Endothelial cell of umbilical vein (primary cell): Measurements from ENCODE around the gene PCMT1. TPM values are rescaled to one million over a fixed set of nuclear protein-coding genes. Genes with fewer than 3 reads are reported as not detected.

Experiments used
- Bru-seq: library from RNA; stranded (reverse); fragments of 400-500 nt; gene quantifications from one replicate; lab custom pipeline; 2021; lab: Mats Ljungman, UMichigan
- BruChase-seq, 2 experiments: library from RNA; stranded (reverse); fragments of 400-500 nt; gene quantifications; one replicate each; lab custom pipeline; 2021; lab: Mats Ljungman, UMichigan
- BruUV-seq: library from RNA; stranded (reverse); fragments of 400-500 nt; replicated peaks from 2 replicates; lab custom pipeline; 2021; lab: Mats Ljungman, UMichigan
- CTCF ChIA-PET: fragments of 300-600, 350-600 bp; sonication (Branson Sonifier 250); formaldehyde crosslinking; loops from one replicate; lab custom pipeline; 2021; ENCODE audit warnings: antibody characterized with exemption, inconsistent platforms; lab: Charles Lee
- POLR2A ChIA-PET: fragments of 300-600, 350-600 bp; sonication (Branson Sonifier 250); formaldehyde crosslinking; loops from one replicate; lab custom pipeline; 2021; ENCODE audit warnings: antibody characterized with exemption, inconsistent platforms; lab: Charles Lee
- DNase-seq: peaks from one replicate; pipeline ENCODE4 v3.0.0-alpha.2; 2011; ENCODE audit warnings: low read depth, low spot score
- FAIRE-seq: peaks from 2 replicates; lab custom pipeline; 2011; peaks lifted over from hg19 to GRCh38; lab: Jason Lieb, UNC
- H2AFZ ChIP-seq: 2 replicates; pipeline ENCODE4 v1.6.0; 2012; ENCODE audit warnings: low read depth, low read length, control low read depth, inconsistent platforms
- H3K27ac ChIP-seq: 2 replicates; pipeline ENCODE4 v1.5.1; 2011; ENCODE audit warnings: low read depth, mild to moderate bottlenecking, control low read depth, low read length, moderate library complexity; ENCODE audit not compliant: insufficient read depth
- H3K27me3 ChIP-seq, 2 experiments: 2 replicates each; pipeline versions ENCODE4 v1.6.0 to v1.6.1; 2011; ENCODE audit warnings: low read length in 2 of 2, mixed read lengths in 1 of 2; ENCODE audit not compliant: control insufficient read depth in 2 of 2, insufficient read depth in 2 of 2
- H3K36me3 ChIP-seq, 2 experiments: 2 replicates in 1 of 2; 3 replicates in 1 of 2; pipeline ENCODE4 v1.5.1; 2011; ENCODE audit warnings: low read length in 2 of 2, mild to moderate bottlenecking in 1 of 2, moderate library complexity in 1 of 2; ENCODE audit not compliant: control insufficient read depth in 2 of 2, insufficient read depth in 2 of 2; ENCODE audit errors: extremely low read depth in 1 of 2
- H3K4me1 ChIP-seq: 3 replicates; pipeline ENCODE4 v1.5.1; 2011; ENCODE audit warnings: mild to moderate bottlenecking, low read length; ENCODE audit not compliant: control insufficient read depth, insufficient read depth; ENCODE audit errors: extremely low read depth
- H3K4me2 ChIP-seq: 2 replicates; pipeline ENCODE4 v1.6.1; 2011; ENCODE audit warnings: low read length, control low read depth, mixed read lengths; ENCODE audit not compliant: insufficient read depth
- H3K4me3 ChIP-seq, 3 experiments: fragments of 200-600 bp in 1 of 3; sonication (generic), shearing (Covaris generic) in 1 of 3; replicated peaks in 1 of 3; 2 replicates each; pipeline ENCODE4 v1.5.1; 2011 to 2016; ENCODE audit warnings: control low read depth in 3 of 3, low read length in 3 of 3, mild to moderate bottlenecking in 2 of 3, inconsistent platforms in 1 of 3, low read depth in 1 of 3, moderate library complexity in 1 of 3; ENCODE audit not compliant: insufficient read depth in 1 of 3
- H3K79me2 ChIP-seq: 2 replicates; pipeline ENCODE4 v1.6.0; 2012; ENCODE audit warnings: low read length, inconsistent platforms; ENCODE audit not compliant: control insufficient read depth, insufficient read depth
- H3K9ac ChIP-seq: replicated peaks from 2 replicates; pipeline ENCODE3; 2011; ENCODE audit warnings: low read length, control low read depth; ENCODE audit not compliant: insufficient read depth; ENCODE audit errors: extremely low read depth
- H3K9me1 ChIP-seq: replicated peaks from 3 replicates; pipeline ENCODE4 v1.6.0; 2011; ENCODE audit warnings: mild to moderate bottlenecking, low read length; ENCODE audit not compliant: control insufficient read depth, insufficient read depth; ENCODE audit errors: extremely low read depth
- H3K9me3 ChIP-seq: replicated peaks from 2 replicates; pipeline ENCODE4 v1.5.1; 2012; ENCODE audit warnings: low read length, inconsistent platforms; ENCODE audit not compliant: control insufficient read depth, insufficient read depth
- H4K20me1 ChIP-seq: replicated peaks from 2 replicates; pipeline ENCODE3; 2011; ENCODE audit warnings: mild to moderate bottlenecking, low read length; ENCODE audit not compliant: control insufficient read depth, insufficient read depth; ENCODE audit errors: extremely low read depth
- CTCF ChIP-seq, 2 donors: IDR thresholded peaks; 1 replicate in 1 of 2; 2 replicates in 1 of 2; pipeline ENCODE4 v1.5.1; 2011; ENCODE audit warnings: low read length in 2 of 2, mild to moderate bottlenecking in 2 of 2, moderate library complexity in 2 of 2, control low read depth in 1 of 2, inconsistent platforms in 1 of 2, low read depth in 1 of 2; ENCODE audit not compliant: insufficient read depth in 1 of 2; ENCODE audit errors: extremely low read depth in 1 of 2
- EZH2 ChIP-seq: IDR thresholded peaks from 2 replicates; pipeline ENCODE4 v1.6.1; 2012; ENCODE audit warnings: borderline replicate concordance, low read depth, mild to moderate bottlenecking, moderate library complexity, low read length, inconsistent platforms; ENCODE audit not compliant: severe bottlenecking
- FOS ChIP-seq: IDR thresholded peaks from 2 replicates; pipeline ENCODE4 v1.6.1; 2011; ENCODE audit warnings: mild to moderate bottlenecking, low read length, moderate library complexity, borderline replicate concordance; ENCODE audit not compliant: insufficient read depth
- GATA2 ChIP-seq: IDR thresholded peaks from 2 replicates; pipeline ENCODE4 v1.7.0; 2011; ENCODE audit warnings: low read depth, mild to moderate bottlenecking, moderate library complexity, mixed read lengths, low read length; ENCODE audit not compliant: insufficient read length, insufficient read depth
- JUN ChIP-seq: IDR thresholded peaks from 2 replicates; pipeline ENCODE4 v1.6.1; 2011; ENCODE audit warnings: borderline replicate concordance, low read depth; ENCODE audit not compliant: insufficient read length, insufficient read depth
- MYC ChIP-seq: IDR thresholded peaks from one replicate; pipeline ENCODE4 v1.6.1; 2011; ENCODE audit warnings: mild to moderate bottlenecking, low read depth, low read length
- POLR2A ChIP-seq: IDR thresholded peaks from 2 replicates; pipeline ENCODE4 v1.6.1; 2012; ENCODE audit warnings: low read depth, mild to moderate bottlenecking, control low read depth, low read length
- POLR2AphosphoS5 ChIP-seq: IDR thresholded peaks from 2 replicates; pipeline ENCODE4 v1.6.1; 2012; ENCODE audit warnings: low read depth, mild to moderate bottlenecking, control low read depth, low read length, moderate library complexity; ENCODE audit not compliant: insufficient read depth
- dilution Hi-C: fragments of 300-500 bp; cut with MboI; formaldehyde crosslinking; loops from one replicate; pipeline ENCODE4 v1.15.0; 2019; ENCODE audit warnings: low sequenced_read_pairs; ENCODE audit not compliant: extremely low pct_ligation_motif_present
- intact Hi-C: fragments of 100-400 bp; cut with micrococcal nuclease; formaldehyde crosslinking; loops from one replicate; pipeline ENCODE4 v1.10.0; 2022
- long read RNA-seq: library from polyadenylated mRNA; stranded (forward); transcript quantifications from one replicate; pipeline ENCODE4 v2.0.0, GENCODE V29; 2021
- polyA minus RNA-seq, 3 experiments: library from RNA; depleted of rRNA, polyadenylated mRNA; stranded (reverse); fragments of >200 nt; gene quantifications; 1 replicate in 1 of 3; 2 replicates in 2 of 3; pipeline ENCODE4 v1.2.3, GENCODE V29; 2011
- polyA plus RNA-seq, 4 experiments: library from polyadenylated mRNA; depleted of rRNA in 3 of 4; stranded (reverse) in 3 of 4; unstranded in 1 of 4; fragments of >200 nt; gene quantifications; 2 replicates each; pipeline versions ENCODE4 v1.2.1 to v1.2.3, GENCODE V29; 2011 to 2012; ENCODE audit warnings: missing spikeins in 1 of 4
- total RNA-seq: library from RNA; stranded (reverse); gene quantifications from 2 replicates; pipeline ENCODE4 v1.2.3, GENCODE V29; 2021
- TF ChIP-seq, protein P1 (sequence below): IDR thresholded peaks from 2 replicates; pipeline ENCODE4 v1.6.1; 2011; ENCODE audit not compliant: insufficient read depth, insufficient read length

Gene PCMT1
- total RNA-seq: 95.0 and 100 TPM in 2 replicates
- 78.5 and 102 TPM in 2 replicates for polyA plus RNA-seq
- 119 and 127 TPM in 2 replicates for polyA plus RNA-seq (2011; cell fraction: cytosol; rRNA removed)
- 48.7 and 66.2 TPM in 2 replicates for polyA plus RNA-seq (2011; cell fraction: nucleus; rRNA removed)
- polyA plus RNA-seq (2012): 71.3 and 117 TPM in 2 replicates
- polyA minus RNA-seq: 47.0 and 51.5 TPM in 2 replicates
- polyA minus RNA-seq (2011; cell fraction: cytosol; rRNA and poly(A)+ RNA removed): 50.7 TPM
- polyA minus RNA-seq (2011; cell fraction: nucleus; rRNA and poly(A)+ RNA removed): 12.3 and 20.1 TPM in 2 replicates
- Bru-seq, nascent RNA: percentile 81 among the genes with signal in this experiment
- percentile 84 among the genes with signal in this experiment for BruChase-seq, experiment 1, labeled RNA remaining after a 6-hour chase
- BruChase-seq, experiment 2, labeled RNA remaining after a 2-hour chase: percentile 77 among the genes with signal in this experiment
- long read RNA-seq, transcript PCMT1-205 (8 exons, 1,984 nt): minor isoform, 120 of 465 reads
- long read RNA-seq, transcript PCMT1-201 (7 exons, 1,293 nt): major isoform, 157 of 465 reads
- long read RNA-seq, transcript PCMT1-203 (8 exons, 1,938 nt): minor isoform, 146 of 465 reads
- long read RNA-seq, partial matches to known transcripts: 9 of 465 reads
- long read RNA-seq, other reads (novel, unspliced or antisense): 32 of 465 reads

GRCh38 chr6:149749594-149750135 lies at the start of gene PCMT1:
Gene PCMT1, plus strand, starts transcription at chr6:149749741. Its CDS starts 161 bp downstream, at chr6:149749902.
- no peaks in the 10 kb centered on the region for H3K36me3 ChIP-seq
- peak within 1 kb of the TSS; percentile 49 for H3K27ac ChIP-seq
- FAIRE-seq (no peak), DNase-seq (peak; percentile 90)
- peaks cover 66% of the 10 kb centered on the region for H3K79me2 ChIP-seq
- ChIA-PET CTCF (interaction anchor here (1.0 kb wide), 1 partner anchor 14 kb away, joined by 3 read pairs; no protein-coding TSS in a partner anchor), POLR2A (interaction anchor here (1.0 kb wide), 1 partner anchor 15 kb away, joined by 4 read pairs; no protein-coding TSS in a partner anchor)
- H3K9me1 ChIP-seq: no peaks in the 10 kb centered on the region
- dilution Hi-C loops (no loop called here), intact Hi-C loops (loop anchor here (1.0 kb wide), 1 partner anchor 114 kb away; no protein-coding TSS in a partner anchor)
- H3K9me3 ChIP-seq: no peaks in the 10 kb centered on the region
- H3K9ac ChIP-seq: peak within 1 kb of the TSS; percentile 81
- peak within 1 kb of the TSS; percentile 56 to 87 (median 86) for H3K4me3 ChIP-seq
- peaks cover 12% of the 10 kb centered on the region for H3K4me1 ChIP-seq
- no peaks in the 10 kb centered on the region for H3K27me3 ChIP-seq
- TF ChIP-seq POLR2A (peak; percentile 78), CTCF (IDR thresholded peaks at IDR 0.05; ENCODE audit: extremely low read depth in 1 of 2, insufficient read depth in 1 of 2, low read depth in 1 of 2, low read length in 2 of 2) (no peak), FOS (no peak), MYC (no peak), JUN (no peak), POLR2AphosphoS5 (peak; percentile 55), EZH2 (no peak), GATA2 (no peak)
- TF ChIP-seq, protein P1, sequence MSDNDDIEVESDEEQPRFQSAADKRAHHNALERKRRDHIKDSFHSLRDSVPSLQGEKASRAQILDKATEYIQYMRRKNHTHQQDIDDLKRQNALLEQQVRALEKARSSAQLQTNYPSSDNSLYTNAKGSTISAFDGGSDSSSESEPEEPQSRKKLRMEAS: no peak
- peak within 1 kb of the TSS; percentile 96 for H2AFZ ChIP-seq
- no peaks in the 10 kb centered on the region for H4K20me1 ChIP-seq
- no TSS peak for BruUV-seq
- peak within 1 kb of the TSS; percentile 95 for H3K4me2 ChIP-seq
